ENCODE results near the gene KITLG. TPM values are rescaled to one million over a fixed set of nuclear protein-coding genes. Genes with fewer than 3 reads are reported as not detected.

The KITLG gene
- total RNA-seq, 2 experiments from 2014 or later: 0.19 to 0.31 TPM

DNA sequence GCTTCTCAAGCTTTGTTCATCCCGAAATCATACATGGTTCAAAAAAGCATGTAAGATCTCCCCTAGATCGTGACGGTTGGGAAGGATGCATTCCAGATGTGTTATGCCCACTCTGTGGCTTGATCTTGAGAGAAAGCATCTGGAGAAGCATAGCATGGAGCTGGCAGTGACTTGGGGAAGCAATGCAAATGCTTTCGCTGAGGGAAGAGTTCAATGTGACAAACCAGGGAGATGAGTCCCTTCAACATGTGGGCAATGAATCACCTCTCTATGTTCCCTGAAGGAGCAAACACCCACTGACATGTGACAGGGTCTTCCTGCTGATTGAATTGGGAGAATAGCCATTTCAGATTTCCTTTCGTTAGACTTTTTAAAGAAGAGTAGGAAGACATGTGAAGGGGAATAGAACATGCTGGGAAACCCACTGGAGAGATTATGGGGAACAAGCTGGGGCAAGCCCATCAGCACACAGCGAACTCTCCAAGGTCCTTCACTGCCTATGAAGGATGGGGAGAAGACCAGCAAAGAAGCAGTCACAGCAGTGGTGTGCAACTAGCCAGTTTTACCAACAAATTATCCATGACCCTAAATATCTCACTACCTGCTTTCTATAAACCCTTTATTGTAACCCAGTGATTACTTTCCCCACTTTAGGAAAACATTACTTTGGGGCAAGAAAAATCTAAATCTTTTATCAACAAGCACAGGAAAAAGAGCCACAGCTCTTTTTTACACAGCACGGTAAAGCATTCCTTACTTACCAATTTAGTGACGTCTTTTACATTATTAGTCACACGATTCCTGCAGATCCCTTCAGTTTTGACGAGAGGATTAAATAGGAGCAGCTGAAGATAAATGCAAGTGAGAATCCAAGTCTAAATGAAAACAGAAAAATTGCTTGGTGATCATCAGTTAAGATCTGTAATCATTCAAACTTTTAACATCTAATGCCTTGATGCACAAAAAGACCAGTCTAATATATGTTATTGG lies 35.0 kb downstream of the KITLG start:
- no peak for DNase-seq
- H3K36me3 Mint-ChIP-seq: no peaks in the 10 kb centered on the region
- no peak for ATAC-seq (ENCODE audit: low read depth)
- H3K4me3 Mint-ChIP-seq: no peak overlapping the region
- no peaks in the 10 kb centered on the region for H3K4me1 Mint-ChIP-seq
- no peaks in the 10 kb centered on the region for H3K9me3 Mint-ChIP-seq
- no peaks in the 10 kb centered on the region for H3K27me3 Mint-ChIP-seq
- no peak overlapping the region for H3K27ac Mint-ChIP-seq
- POLR2A ChIA-PET: no interaction called here

DNA sequence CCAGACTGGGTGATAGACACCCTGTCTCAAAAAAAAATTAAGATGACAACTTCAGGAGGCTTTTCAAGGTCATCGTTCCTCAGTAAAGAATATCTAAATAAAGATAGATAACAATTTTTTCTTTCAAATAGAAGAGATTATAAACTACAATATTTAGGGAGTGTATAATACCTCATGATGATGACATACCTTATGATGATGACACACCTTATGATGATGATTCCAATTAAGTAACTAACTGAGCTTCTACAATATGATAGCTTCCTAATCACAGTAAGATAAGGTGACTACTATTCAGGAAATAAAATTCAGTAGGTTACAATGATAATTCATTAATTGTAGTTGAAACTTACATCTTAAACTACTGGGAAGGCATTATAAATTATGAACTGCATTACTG lies 40.4 kb downstream of the KITLG start:
- Mint-ChIP-seq H3K4me3 (no peak overlapping the region), H3K4me1 (no peaks in the 10 kb centered on the region), H3K27ac (no peak overlapping the region), H3K27me3 (no peaks in the 10 kb centered on the region), H3K36me3 (no peaks in the 10 kb centered on the region), H3K9me3 (peaks cover 1% of the 10 kb centered on the region)
- POLR2A ChIA-PET: no interaction called here
- no peak for ATAC-seq (ENCODE audit: low read depth)
- no peak for DNase-seq

DNA sequence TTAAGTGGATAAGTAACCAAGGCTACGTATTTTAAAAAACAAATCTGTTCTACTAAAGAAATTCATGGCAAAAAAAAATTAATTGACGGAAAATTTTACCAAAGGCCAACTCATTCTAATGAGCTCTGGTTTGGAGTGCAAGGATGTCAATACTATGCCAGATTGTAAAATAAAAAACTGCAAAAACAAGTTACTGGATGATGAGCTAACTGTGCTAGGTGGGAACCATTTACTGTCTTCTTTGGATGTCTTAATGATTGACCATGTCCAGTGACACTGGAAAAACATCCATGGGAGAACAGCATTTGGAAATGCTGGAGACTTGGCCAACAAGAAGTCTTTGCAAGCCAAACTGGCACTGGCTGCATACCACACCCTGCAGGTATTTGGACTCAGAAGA lies 41.6 kb downstream of the KITLG start:
- Mint-ChIP-seq H3K36me3 (no peaks in the 10 kb centered on the region), H3K4me3 (no peak overlapping the region), H3K4me1 (no peaks in the 10 kb centered on the region), H3K9me3 (peaks cover 1% of the 10 kb centered on the region), H3K27me3 (no peaks in the 10 kb centered on the region), H3K27ac (no peak overlapping the region)
- ATAC-seq (ENCODE audit: low read depth) (no peak), DNase-seq (no peak)
- POLR2A ChIA-PET: no interaction called here

DNA sequence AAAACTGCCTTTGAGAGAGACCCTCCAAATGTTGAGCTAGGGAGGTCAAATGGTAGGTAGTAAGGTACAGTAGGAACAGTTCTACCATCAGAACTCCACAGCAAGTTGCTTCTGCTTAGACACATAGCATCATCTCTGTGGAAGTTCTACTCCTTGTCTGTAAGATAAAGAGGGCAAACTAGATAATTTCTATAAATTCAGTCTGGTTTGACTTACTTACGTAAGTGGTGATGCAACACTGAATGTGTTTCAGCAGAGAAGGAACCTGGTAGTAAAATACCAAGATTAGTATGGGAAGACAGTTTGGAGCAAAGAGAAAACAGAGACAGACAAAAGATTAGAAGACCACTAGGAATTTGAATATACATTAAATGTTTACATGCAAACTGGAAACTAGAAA lies 42.0 kb downstream of the KITLG start:
- Mint-ChIP-seq H3K27me3 (no peaks in the 10 kb centered on the region), H3K36me3 (no peaks in the 10 kb centered on the region), H3K4me3 (no peak overlapping the region), H3K27ac (no peak overlapping the region), H3K9me3 (peaks cover 1% of the 10 kb centered on the region), H3K4me1 (no peaks in the 10 kb centered on the region)
- ATAC-seq (ENCODE audit: low read depth): no peak
- POLR2A ChIA-PET: no interaction called here
- DNase-seq: no peak

DNA sequence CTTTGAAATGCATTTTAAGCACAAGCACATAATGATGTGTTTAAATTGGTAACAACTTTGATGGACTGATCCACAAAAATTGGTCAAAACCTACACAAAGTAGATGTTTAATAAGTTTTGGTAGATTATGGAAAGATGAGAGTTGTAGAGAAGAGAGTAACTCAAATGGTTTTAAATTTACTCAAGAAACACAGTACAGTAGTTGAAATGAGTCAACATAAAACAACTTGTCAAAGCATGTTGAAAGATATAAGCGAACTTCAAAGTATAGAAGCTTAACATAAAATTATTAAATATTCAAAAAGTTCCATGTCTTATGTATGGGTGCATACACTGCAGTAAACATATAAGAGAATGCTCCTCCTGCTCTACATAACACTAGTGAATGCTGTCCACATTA lies 49.4 kb downstream of the KITLG start:
- Mint-ChIP-seq H3K27me3 (no peaks in the 10 kb centered on the region), H3K9me3 (no peaks in the 10 kb centered on the region), H3K27ac (no peak overlapping the region), H3K36me3 (no peaks in the 10 kb centered on the region), H3K4me3 (no peak overlapping the region), H3K4me1 (no peaks in the 10 kb centered on the region)
- POLR2A ChIA-PET: no interaction called here
- DNase-seq (no peak), ATAC-seq (ENCODE audit: low read depth) (no peak)

DNA sequence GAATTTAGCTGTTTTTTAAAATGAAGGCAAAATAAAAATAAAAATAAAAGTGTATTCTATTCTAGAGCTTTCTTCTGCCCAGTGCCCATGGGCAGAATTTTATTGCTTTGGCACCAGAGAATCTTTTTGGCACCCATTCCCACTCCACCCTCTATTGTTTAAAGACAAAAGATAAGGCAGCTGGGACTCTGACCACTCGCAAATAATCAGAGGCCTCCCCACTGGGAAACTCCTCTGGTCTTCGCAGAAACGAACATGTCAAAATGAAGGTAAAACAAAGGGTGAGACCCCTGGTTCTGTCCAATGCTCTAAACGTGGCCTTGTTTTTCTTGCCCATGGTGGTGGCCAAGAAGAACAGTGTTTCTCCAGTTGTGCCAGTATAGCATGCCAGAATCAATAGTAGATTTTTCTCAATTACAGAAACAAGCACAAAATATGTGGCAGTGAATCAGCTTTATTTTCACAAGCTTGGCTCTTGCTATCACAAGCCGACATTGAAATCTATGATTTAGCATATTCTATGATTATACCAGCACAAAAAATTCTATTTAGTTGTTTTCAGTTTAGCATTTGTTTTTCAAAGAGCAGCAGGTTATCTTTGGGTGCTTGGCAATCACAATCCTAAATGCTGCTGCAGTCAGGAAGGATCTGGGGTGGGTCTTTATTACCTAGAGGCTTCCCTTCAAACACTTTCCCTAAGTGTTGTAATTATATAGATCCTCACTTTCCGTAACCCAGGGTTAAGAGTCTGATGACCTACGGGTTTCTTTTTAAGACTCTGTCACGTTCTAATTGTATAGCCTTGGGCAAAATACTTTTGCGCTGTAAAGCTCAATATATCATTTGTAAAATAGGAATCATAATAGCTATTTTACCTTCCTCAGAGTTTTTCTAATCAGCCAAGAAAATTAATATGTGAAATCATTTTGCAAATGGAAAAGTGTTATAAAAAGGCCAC lies 50.5 kb downstream of the KITLG start:
- POLR2A ChIA-PET: no interaction called here
- Mint-ChIP-seq H3K27ac (no peak overlapping the region), H3K27me3 (no peaks in the 10 kb centered on the region), H3K4me3 (no peak overlapping the region), H3K4me1 (no peaks in the 10 kb centered on the region), H3K36me3 (no peaks in the 10 kb centered on the region), H3K9me3 (no peaks in the 10 kb centered on the region)
- DNase-seq (no peak), ATAC-seq (ENCODE audit: low read depth) (no peak)

DNA sequence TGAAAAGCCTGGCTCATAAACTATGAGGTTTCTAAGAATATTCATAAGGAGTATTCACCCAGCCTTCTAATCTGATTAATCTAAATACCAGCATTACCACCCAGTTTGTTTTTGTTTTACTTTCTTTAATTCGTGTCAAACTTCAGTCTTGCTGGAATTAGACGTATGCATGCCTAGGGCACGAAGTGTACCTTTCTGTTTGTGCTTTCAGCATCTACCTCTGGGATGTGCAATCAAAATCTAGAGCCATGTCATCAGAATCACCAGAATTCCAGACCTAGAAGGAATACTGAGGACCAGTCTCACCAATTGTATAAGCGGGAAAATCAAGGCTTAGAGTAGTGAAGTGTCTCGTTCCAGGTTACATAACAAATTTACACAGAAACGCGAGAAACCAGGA lies 57.3 kb downstream of the KITLG start:
- H3K36me3 Mint-ChIP-seq: no peaks in the 10 kb centered on the region
- H3K27me3 Mint-ChIP-seq: no peaks in the 10 kb centered on the region
- ATAC-seq (ENCODE audit: low read depth) (no peak), DNase-seq (no peak)
- POLR2A ChIA-PET: no interaction called here
- no peaks in the 10 kb centered on the region for H3K9me3 Mint-ChIP-seq
- H3K27ac Mint-ChIP-seq: no peak overlapping the region
- H3K4me3 Mint-ChIP-seq: no peak overlapping the region
- H3K4me1 Mint-ChIP-seq: no peaks in the 10 kb centered on the region

DNA sequence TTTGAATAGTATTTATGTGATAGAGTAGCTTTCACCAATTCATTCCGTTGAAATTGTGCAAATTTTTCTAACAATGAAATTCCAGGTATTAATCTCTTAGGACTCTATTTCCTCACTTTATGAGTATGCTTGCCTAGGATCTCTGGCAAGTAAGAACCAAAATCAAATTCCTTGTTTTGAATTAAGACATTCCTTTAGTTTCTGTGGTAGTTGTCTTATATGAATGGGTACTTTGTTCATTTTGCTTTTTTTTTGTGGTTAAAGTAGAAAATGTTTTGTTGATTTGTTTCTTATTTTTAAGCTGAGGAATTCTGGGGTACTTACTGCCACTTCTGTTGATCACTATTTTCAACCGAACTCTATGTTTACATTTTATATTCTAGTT lies 59.8 kb downstream of the KITLG start:
- POLR2A ChIA-PET: no interaction called here
- Mint-ChIP-seq H3K4me1 (no peaks in the 10 kb centered on the region), H3K9me3 (no peaks in the 10 kb centered on the region), H3K27me3 (no peaks in the 10 kb centered on the region), H3K27ac (no peak overlapping the region), H3K36me3 (no peaks in the 10 kb centered on the region), H3K4me3 (no peak overlapping the region)
- DNase-seq (no peak), ATAC-seq (ENCODE audit: low read depth) (no peak)

DNA sequence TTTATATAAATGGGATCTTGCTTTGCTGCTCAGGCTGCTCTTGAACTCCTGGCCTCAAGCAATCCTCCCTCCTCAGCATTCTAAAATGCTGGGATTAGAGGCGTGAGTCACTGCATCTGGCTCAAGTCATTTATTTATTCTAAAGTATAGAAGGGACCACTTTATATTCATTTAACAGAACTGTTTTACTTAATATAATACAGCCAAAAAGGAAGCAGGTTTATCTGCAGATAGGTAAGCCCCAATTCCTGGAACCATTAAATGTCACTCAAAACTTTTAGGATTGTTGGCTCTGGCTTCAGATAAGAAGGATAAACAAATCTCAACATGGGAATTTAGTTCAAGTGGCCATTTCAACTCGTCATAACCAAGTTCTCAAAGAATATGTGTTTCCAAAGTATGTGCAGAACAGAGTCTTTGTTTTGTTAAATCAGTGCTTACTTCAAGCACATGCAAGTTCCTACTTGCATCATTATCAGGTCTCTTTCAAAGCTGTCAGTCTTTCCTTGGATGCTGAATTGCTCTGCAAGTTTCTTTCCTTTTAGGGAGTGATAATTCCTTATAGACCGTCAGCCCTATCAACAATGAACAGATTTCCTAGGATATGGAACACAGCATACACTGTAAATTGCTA lies 60.4 kb downstream of the KITLG start:
- Mint-ChIP-seq H3K4me1 (no peaks in the 10 kb centered on the region), H3K27me3 (no peaks in the 10 kb centered on the region), H3K36me3 (no peaks in the 10 kb centered on the region), H3K27ac (no peak overlapping the region), H3K4me3 (no peak overlapping the region), H3K9me3 (no peaks in the 10 kb centered on the region)
- DNase-seq (no peak), ATAC-seq (ENCODE audit: low read depth) (no peak)
- POLR2A ChIA-PET: no interaction called here

DNA sequence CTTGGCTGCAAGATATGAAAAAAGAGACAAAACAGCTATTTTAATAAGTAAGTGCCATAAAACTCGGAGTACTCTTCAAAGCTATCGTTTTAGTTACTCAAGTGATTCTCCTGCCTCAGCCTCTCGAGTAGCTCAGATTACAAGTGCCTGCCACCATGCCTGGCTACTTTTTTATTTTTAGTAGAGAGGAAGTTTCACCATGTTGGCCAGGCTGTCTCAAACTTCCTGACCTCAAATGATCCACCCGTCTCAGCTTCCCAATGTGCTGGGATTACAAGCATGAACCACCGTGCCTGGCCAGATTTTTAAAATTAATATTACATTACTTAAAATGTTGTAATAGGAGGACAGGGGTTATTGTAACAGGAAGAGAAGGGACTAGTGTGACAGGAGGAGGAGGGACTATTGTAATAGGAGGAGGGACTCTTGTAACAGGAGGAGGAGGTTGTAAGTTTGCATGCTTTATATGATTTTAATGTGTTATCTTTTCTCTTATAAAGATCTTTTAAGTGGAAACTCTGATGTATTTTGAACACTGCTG lies 61.3 kb downstream of the KITLG start:
- H3K27ac Mint-ChIP-seq: no peak overlapping the region
- H3K4me3 Mint-ChIP-seq: no peak overlapping the region
- ATAC-seq (ENCODE audit: low read depth) (no peak), DNase-seq (no peak)
- no peaks in the 10 kb centered on the region for H3K9me3 Mint-ChIP-seq
- POLR2A ChIA-PET: no interaction called here
- no peaks in the 10 kb centered on the region for H3K4me1 Mint-ChIP-seq
- no peaks in the 10 kb centered on the region for H3K27me3 Mint-ChIP-seq
- H3K36me3 Mint-ChIP-seq: no peaks in the 10 kb centered on the region

DNA sequence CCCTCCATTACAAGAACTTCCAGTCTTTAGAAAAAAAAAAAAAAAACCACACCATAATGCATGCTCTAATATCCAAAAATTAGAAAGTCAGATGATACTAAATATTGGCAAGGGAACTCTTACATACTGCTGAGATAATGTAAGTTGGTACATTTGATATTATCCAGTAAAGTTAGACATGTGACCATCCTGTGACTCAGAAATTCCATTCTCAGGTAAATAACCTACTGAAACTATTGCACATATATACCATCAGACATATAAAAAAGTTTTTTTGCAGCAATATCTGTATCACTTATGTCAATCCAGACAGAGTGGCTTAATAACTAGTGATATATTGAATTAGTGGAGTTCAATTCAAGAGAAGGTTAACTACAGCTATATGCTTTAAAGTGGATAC lies 63.5 kb downstream of the KITLG start:
- POLR2A ChIA-PET: no interaction called here
- Mint-ChIP-seq H3K9me3 (no peaks in the 10 kb centered on the region), H3K27me3 (no peaks in the 10 kb centered on the region), H3K4me1 (no peaks in the 10 kb centered on the region), H3K27ac (no peak overlapping the region), H3K4me3 (no peak overlapping the region), H3K36me3 (no peaks in the 10 kb centered on the region)
- DNase-seq: no peak
- ATAC-seq (ENCODE audit: low read depth): no peak

DNA sequence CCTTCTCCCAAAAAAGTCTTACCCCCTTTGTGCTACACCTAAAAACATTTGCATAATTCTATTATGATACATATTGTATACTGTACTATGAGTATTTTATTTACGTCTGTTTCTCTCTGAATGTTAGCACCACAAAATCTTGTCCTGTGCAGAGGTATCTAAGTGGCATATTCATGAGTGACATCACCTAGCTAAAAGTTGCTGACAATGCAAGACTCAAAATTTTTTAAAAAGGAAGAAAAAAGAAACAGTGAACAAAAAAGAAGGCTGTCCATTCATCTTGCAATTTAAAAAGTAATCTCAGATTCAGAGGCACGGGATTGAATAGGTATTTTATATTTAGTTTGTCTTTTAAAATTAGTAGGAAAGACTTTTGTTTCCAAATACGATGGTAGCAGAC lies 69.4 kb downstream of the KITLG start:
- H3K27ac Mint-ChIP-seq: no peak overlapping the region
- H3K4me3 Mint-ChIP-seq: no peak overlapping the region
- no peak for DNase-seq
- POLR2A ChIA-PET: interaction anchor here (0.6 kb wide), 1 partner anchor 224 kb away, joined by 3 read pairs; no protein-coding TSS in a partner anchor
- no peak for ATAC-seq (ENCODE audit: low read depth)
- H3K4me1 Mint-ChIP-seq: no peaks in the 10 kb centered on the region
- H3K36me3 Mint-ChIP-seq: no peaks in the 10 kb centered on the region
- no peaks in the 10 kb centered on the region for H3K27me3 Mint-ChIP-seq
- no peaks in the 10 kb centered on the region for H3K9me3 Mint-ChIP-seq

DNA sequence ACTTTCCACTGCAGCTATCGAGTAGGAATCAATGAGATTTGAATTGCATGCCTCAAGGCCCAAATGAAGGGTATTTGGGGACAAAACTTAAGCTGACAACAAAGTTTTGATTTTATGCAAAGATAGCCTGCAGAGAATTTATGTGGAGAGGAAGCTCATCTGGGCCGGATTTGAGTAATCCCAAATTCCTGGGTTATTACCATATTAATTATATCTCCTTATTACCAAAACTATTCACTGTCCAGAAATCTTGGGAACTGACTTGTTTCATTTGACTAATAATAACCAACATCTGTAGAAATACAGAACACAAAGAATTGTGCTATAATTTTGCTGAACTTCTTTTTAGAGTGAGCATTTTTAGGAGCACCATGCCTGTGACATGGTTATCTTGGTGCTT lies 70.4 kb downstream of the KITLG start:
- Mint-ChIP-seq H3K4me1 (no peaks in the 10 kb centered on the region), H3K36me3 (no peaks in the 10 kb centered on the region), H3K27ac (no peak overlapping the region), H3K9me3 (no peaks in the 10 kb centered on the region), H3K4me3 (no peak overlapping the region), H3K27me3 (no peaks in the 10 kb centered on the region)
- POLR2A ChIA-PET: no interaction called here
- DNase-seq (no peak), ATAC-seq (ENCODE audit: low read depth) (no peak)
